Lower leg skin (tissue), 4 donors: ENCODE data around the gene ADSS1. TPM values are rescaled to one million over a fixed set of nuclear protein-coding genes. Genes with fewer than 3 reads are reported as not detected.

Source experiments
- DNase-seq, 2 donors: peaks; one replicate each; pipeline ENCODE4 v3.0.0-alpha.2; 2019; ENCODE audit warnings: low spot score in 2 of 2
- H3K4me3 ChIP-seq: fragments of 200-600 bp; sonication (generic); 2 replicates; pipeline ENCODE4 v1.5.1; 2017; ENCODE audit warnings: mild to moderate bottlenecking, low read depth; ENCODE audit not compliant: poor library complexity, severe bottlenecking
- CTCF ChIP-seq, 3 donors: fragments of 450-650 bp; IDR thresholded peaks; one replicate each; pipeline ENCODE4 v1.5.1; 2016; ENCODE audit warnings: antibody characterized with exemption in 3 of 3, mild to moderate bottlenecking in 3 of 3, moderate library complexity in 2 of 3
- POLR2A ChIP-seq, 2 donors: fragments of 450-650 bp; IDR thresholded peaks; one replicate each; pipeline ENCODE4 v1.6.1; 2016 to 2017; ENCODE audit warnings: antibody characterized with exemption in 2 of 2, mild to moderate bottlenecking in 1 of 2, moderate library complexity in 1 of 2
- WGBS, 2 donors: methylation state at CpG; one replicate each; pipeline ENCODE4 v1.1.5; 2018; 5-methylcytosine and 5-hydroxymethylcytosine counted together
- intact Hi-C: fragments of 100-400 bp; cut with DNase I; formaldehyde crosslinking; loops from one replicate; pipeline ENCODE4 v1.15.0; 2023; ENCODE audit warnings: low total_unique reads
- total RNA-seq, 4 donors: library from RNA; depleted of rRNA; stranded (reverse); fragments of >200 nt; gene quantifications; one replicate each; pipeline ENCODE4 v1.1.0, GENCODE V29; 2016

ADSS1 gene
- total RNA-seq, 4 donors from 2014 or later: 5.5 to 8.7 (median 7.2) TPM

GRCh38 chr14:104772707-104773504 is 48.9 kb downstream of the ADSS1 start:
- TF ChIP-seq CTCF (IDR thresholded peaks at IDR 0.05) (no peak), POLR2A (IDR thresholded peaks at IDR 0.05) (no peak)
- 92 to 94% methylated on average over 37 to 38 of the region's 38 CpGs for WGBS, 2 donors
- DNase-seq: no peak
- no peak overlapping the region for H3K4me3 ChIP-seq
- intact Hi-C loops: loop anchor here (5.0 kb wide), 1 partner anchor 49 kb away; no protein-coding TSS in a partner anchor

GRCh38 chr14:104773505-104774452 is 49.8 kb downstream of the ADSS1 start:
- TF ChIP-seq CTCF (IDR thresholded peaks at IDR 0.05) (no peak), POLR2A (IDR thresholded peaks at IDR 0.05) (no peak)
- intact Hi-C loops: loop anchor here (5.0 kb wide), 1 partner anchor 49 kb away; no protein-coding TSS in a partner anchor
- DNase-seq: no peak
- H3K4me3 ChIP-seq: no peak overlapping the region
- WGBS, 2 donors: 87 to 90% methylated on average over 39 to 40 of the region's 46 CpGs

GRCh38 chr14:104774453-104775072 is 50.5 kb downstream of the ADSS1 start:
- DNase-seq: no peak

GRCh38 chr14:104775073-104775489 is 51.1 kb downstream of the ADSS1 start:
- 92 to 93% methylated on average over 13 of the region's 13 CpGs for WGBS, 2 donors
- no peak overlapping the region for H3K4me3 ChIP-seq
- no peak for TF ChIP-seq POLR2A (IDR thresholded peaks at IDR 0.05)
- TF ChIP-seq CTCF (IDR thresholded peaks at IDR 0.05): no peak
- no peak for DNase-seq
- intact Hi-C loops: no loop called here

More at GRCh38 chr14:104774453-104775072, 50.5 kb downstream of the ADSS1 start:
- intact Hi-C loops: loop anchor here (5.0 kb wide), 1 partner anchor 48 kb away; no protein-coding TSS in a partner anchor
- no peak overlapping the region for H3K4me3 ChIP-seq
- no peak for TF ChIP-seq CTCF (IDR thresholded peaks at IDR 0.05)
- no peak for TF ChIP-seq POLR2A (IDR thresholded peaks at IDR 0.05)
- 77 to 83% methylated on average over 14 to 17 of the region's 20 CpGs for WGBS, 2 donors

- WGBS, 2 donors: 97 to 98% methylated on average over 12 to 15 of the region's 15 CpGs
- DNase-seq: no peak
- TF ChIP-seq POLR2A (IDR thresholded peaks at IDR 0.05): no peak
- TF ChIP-seq CTCF (IDR thresholded peaks at IDR 0.05): no peak
- H3K4me3 ChIP-seq: no peak overlapping the region
- intact Hi-C loops: no loop called here
These were observed 52.5 kb downstream of the ADSS1 start for GRCh38 chr14:104776481-104776880.
